GM19240 (cell line): Measurements from ENCODE around the gene AIRE.
"Not testable (repeated sequence)": the region's sequence is repeated elsewhere in the genome, so short reads cannot be mapped to it uniquely, and the experiment has no call there.

Experiments used
- DNase-seq: peaks from one replicate; pipeline ENCODE4 v3.0.0; 2011; ENCODE audit warnings: low spot score; ENCODE audit not compliant: insufficient read length

AIRE gene

GRCh38 chr21:44265734-44266270 is 19.9 kb upstream of the AIRE start:
- DNase-seq = no peak

- DNase-seq = no peak
Measured at GRCh38 chr21:44267655-44268142, 18.0 kb upstream of the AIRE start.

- DNase-seq = no peak
Measured at GRCh38 chr21:44269090-44269489, 16.6 kb upstream of the AIRE start.

GRCh38 chr21:44271558-44272283 is 14.0 kb upstream of the AIRE start:
- no peak for DNase-seq

- no peak for DNase-seq
Measured at GRCh38 chr21:44272284-44272858, 13.3 kb upstream of the AIRE start.

- no peak for DNase-seq
Measured at GRCh38 chr21:44273046-44273445, 12.6 kb upstream of the AIRE start.

GRCh38 chr21:44275041-44275440 is 10.6 kb upstream of the AIRE start:
- DNase-seq = no peak

GRCh38 chr21:44279354-44280260 is 6.1 kb upstream of the AIRE start:
- DNase-seq = no peak

- no peak for DNase-seq
Measured at GRCh38 chr21:44281801-44282200, 3.9 kb upstream of the AIRE start.

- DNase-seq = no peak
Measured at GRCh38 chr21:44282370-44282769, 3.3 kb upstream of the AIRE start.

- not testable (repeated sequence) for DNase-seq
Measured at GRCh38 chr21:44283211-44283785, 2.4 kb upstream of the AIRE start.

GRCh38 chr21:44283948-44284347 is 1.7 kb upstream of the AIRE start:
- DNase-seq = no peak

GRCh38 chr21:44286086-44286715 is 525 bp downstream of the AIRE start:
- no peak for DNase-seq

GRCh38 chr21:44286716-44287632 is 1.3 kb downstream of the AIRE start:
- no peak for DNase-seq

GRCh38 chr21:44288251-44289110 is 2.8 kb downstream of the AIRE start:
- no peak for DNase-seq

GRCh38 chr21:44289381-44290010 is 3.8 kb downstream of the AIRE start:
- DNase-seq = no peak

GRCh38 chr21:44290327-44291077 is 4.8 kb downstream of the AIRE start:
- DNase-seq = no peak
